HUES48 (cell line): Measurements from ENCODE around the gene ACAP2.

Experiments
- H3K27ac ChIP-seq: one replicate; pipeline ENCODE4 v1.7.0; 2013; ENCODE audit warnings: low read depth, low read length, inconsistent platforms
- H3K27me3 ChIP-seq: 2 replicates; pipeline ENCODE4 v1.6.1; 2013; ENCODE audit warnings: mild to moderate bottlenecking, low read length; ENCODE audit not compliant: control insufficient read depth, insufficient read depth
- H3K36me3 ChIP-seq: 2 replicates; pipeline ENCODE4 v1.6.1; 2013; ENCODE audit warnings: low read length; ENCODE audit not compliant: control insufficient read depth, insufficient read depth
- H3K4me1 ChIP-seq: 2 replicates; pipeline ENCODE4 v1.6.1; 2013; ENCODE audit warnings: mild to moderate bottlenecking, low read length; ENCODE audit not compliant: control insufficient read depth, insufficient read depth
- H3K4me3 ChIP-seq: 2 replicates; pipeline ENCODE4 v1.5.1; 2013; ENCODE audit warnings: mild to moderate bottlenecking, low read depth, low read length
- H3K9ac ChIP-seq: 2 replicates; pipeline ENCODE4 v1.6.1; 2013; ENCODE audit warnings: mild to moderate bottlenecking, low read depth, low read length, moderate library complexity
- H3K9me3 ChIP-seq: 2 replicates; pipeline ENCODE4 v1.6.1; 2013; ENCODE audit warnings: low read length; ENCODE audit not compliant: control insufficient read depth, insufficient read depth

Gene ACAP2

GRCh38 chr3:195441992-195442572 is 738 bp downstream of the ACAP2 start:
- H3K9me3 ChIP-seq, result no peaks in the 10 kb centered on the region
- H3K4me1 ChIP-seq, result peaks cover 29% of the 10 kb centered on the region
- H3K27ac ChIP-seq, result peak overlapping the region; percentile 92
- H3K9ac ChIP-seq, result peak overlapping the region; percentile 88
- H3K36me3 ChIP-seq, result no peaks in the 10 kb centered on the region
- no peaks in the 10 kb centered on the region for H3K27me3 ChIP-seq
- peak overlapping the region; percentile 96 for H3K4me3 ChIP-seq

- 0 out of 2 replicates have a peak overlapping the region, but pooled peaks have one; percentile 5 for H3K9ac ChIP-seq
- no peaks in the 10 kb centered on the region for H3K9me3 ChIP-seq
- H3K36me3 ChIP-seq, result no peaks in the 10 kb centered on the region
- peak overlapping the region; percentile 96 for H3K4me3 ChIP-seq
- H3K27ac ChIP-seq, result peak overlapping the region; percentile 92
- peaks cover 29% of the 10 kb centered on the region for H3K4me1 ChIP-seq
- no peaks in the 10 kb centered on the region for H3K27me3 ChIP-seq
Measured at GRCh38 chr3:195441476-195441991, 1.3 kb downstream of the ACAP2 start.

GRCh38 chr3:195441051-195441450 is 1.8 kb downstream of the ACAP2 start:
- Histone ChIP-seq H3K27me3 (no peaks in the 10 kb centered on the region), H3K4me1 (peaks cover 26% of the 10 kb centered on the region), H3K27ac (no peak overlapping the region), H3K36me3 (no peaks in the 10 kb centered on the region), H3K4me3 (peak overlapping the region; percentile 96), H3K9ac (no peak overlapping the region), H3K9me3 (no peaks in the 10 kb centered on the region)

GRCh38 chr3:195440379-195440778 is 2.4 kb downstream of the ACAP2 start:
- H3K36me3 ChIP-seq, result no peaks in the 10 kb centered on the region
- H3K9ac ChIP-seq, result no peak overlapping the region
- no peaks in the 10 kb centered on the region for H3K27me3 ChIP-seq
- no peak overlapping the region for H3K4me3 ChIP-seq
- no peaks in the 10 kb centered on the region for H3K9me3 ChIP-seq
- no peak overlapping the region for H3K27ac ChIP-seq
- peaks cover 26% of the 10 kb centered on the region for H3K4me1 ChIP-seq

- Histone ChIP-seq H3K4me3 (no peak overlapping the region), H3K4me1 (peaks cover 19% of the 10 kb centered on the region), H3K9me3 (no peaks in the 10 kb centered on the region), H3K27me3 (no peaks in the 10 kb centered on the region), H3K36me3 (no peaks in the 10 kb centered on the region), H3K9ac (no peak overlapping the region), H3K27ac (no peak overlapping the region)
Measured at GRCh38 chr3:195438371-195438770, 4.4 kb downstream of the ACAP2 start.

- H3K27ac ChIP-seq, result no peak overlapping the region
- no peaks in the 10 kb centered on the region for H3K36me3 ChIP-seq
- no peaks in the 10 kb centered on the region for H3K27me3 ChIP-seq
- no peak overlapping the region for H3K4me3 ChIP-seq
- no peaks in the 10 kb centered on the region for H3K4me1 ChIP-seq
- no peaks in the 10 kb centered on the region for H3K9me3 ChIP-seq
- H3K9ac ChIP-seq, result no peak overlapping the region
Measured at GRCh38 chr3:195425849-195426248, 17.0 kb downstream of the ACAP2 start.

- no peak overlapping the region for H3K27ac ChIP-seq
- no peaks in the 10 kb centered on the region for H3K4me1 ChIP-seq
- H3K9me3 ChIP-seq, result no peaks in the 10 kb centered on the region
- no peak overlapping the region for H3K9ac ChIP-seq
- no peak overlapping the region for H3K4me3 ChIP-seq
- H3K36me3 ChIP-seq, result no peaks in the 10 kb centered on the region
- no peaks in the 10 kb centered on the region for H3K27me3 ChIP-seq
Measured at GRCh38 chr3:195423818-195424217, 19.0 kb downstream of the ACAP2 start.

GRCh38 chr3:195421400-195421799 is 21.4 kb downstream of the ACAP2 start:
- Histone ChIP-seq H3K4me3 (no peak overlapping the region), H3K27me3 (no peaks in the 10 kb centered on the region), H3K36me3 (no peaks in the 10 kb centered on the region), H3K27ac (no peak overlapping the region), H3K4me1 (no peaks in the 10 kb centered on the region), H3K9me3 (no peaks in the 10 kb centered on the region), H3K9ac (no peak overlapping the region)

- H3K4me3 ChIP-seq, result no peak overlapping the region
- H3K4me1 ChIP-seq, result no peaks in the 10 kb centered on the region
- H3K9me3 ChIP-seq, result no peaks in the 10 kb centered on the region
- H3K27me3 ChIP-seq, result no peaks in the 10 kb centered on the region
- no peak overlapping the region for H3K27ac ChIP-seq
- H3K36me3 ChIP-seq, result no peaks in the 10 kb centered on the region
- no peak overlapping the region for H3K9ac ChIP-seq
Measured at GRCh38 chr3:195416795-195417194, 26.0 kb downstream of the ACAP2 start.

- no peak overlapping the region for H3K27ac ChIP-seq
- no peaks in the 10 kb centered on the region for H3K9me3 ChIP-seq
- H3K4me3 ChIP-seq, result no peak overlapping the region
- H3K27me3 ChIP-seq, result no peaks in the 10 kb centered on the region
- H3K36me3 ChIP-seq, result no peaks in the 10 kb centered on the region
- 0 out of 2 replicates have a peak, but pooled peaks cover 6% of the 10 kb centered on the region for H3K4me1 ChIP-seq
- no peak overlapping the region for H3K9ac ChIP-seq
Measured at GRCh38 chr3:195411836-195412235, 31.0 kb downstream of the ACAP2 start.

GRCh38 chr3:195410546-195410945 is 32.3 kb downstream of the ACAP2 start:
- Histone ChIP-seq H3K4me1 (0 out of 2 replicates have a peak, but pooled peaks cover 6% of the 10 kb centered on the region), H3K9ac (no peak overlapping the region), H3K9me3 (no peaks in the 10 kb centered on the region), H3K27me3 (no peaks in the 10 kb centered on the region), H3K4me3 (no peak overlapping the region), H3K27ac (no peak overlapping the region), H3K36me3 (no peaks in the 10 kb centered on the region)
